ENCODE results near the gene SFXN4.

- no peak for TF ChIP-seq CTCF (IDR thresholded peaks at IDR 0.05)
- no peak for TF ChIP-seq POLR2AphosphoS5 (IDR thresholded peaks at IDR 0.05)
- TF ChIP-seq POLR2A (IDR thresholded peaks at IDR 0.05): no peak
- TF ChIP-seq EP300 (IDR thresholded peaks at IDR 0.05): no peak
Measured at GRCh38 chr10:119103241-119103902, 62.1 kb downstream of the SFXN4 start.

Data from gastroesophageal sphincter (tissue), 3 donors.